Brain microvascular endothelial cell (primary cell): ENCODE data around the gene VPS11.

ENCODE experiments used
- DNase-seq: peaks from one replicate; pipeline ENCODE4 v3.0.0-alpha.2; 2020
- H3K27ac ChIP-seq: fragments of 250-450 bp; sonication (Bioruptor Pico); 2 replicates; pipeline ENCODE4 v1.5.1; 2020; ENCODE audit warnings: mild to moderate bottlenecking, moderate library complexity
- H3K27me3 ChIP-seq: fragments of 250-450 bp; sonication (Bioruptor Pico); replicated peaks from 2 replicates; pipeline ENCODE4 v1.5.1; 2020; ENCODE audit warnings: mild to moderate bottlenecking
- H3K36me3 ChIP-seq: fragments of 250-450 bp; sonication (Bioruptor Pico); replicated peaks from 2 replicates; pipeline ENCODE4 v1.5.1; 2020; ENCODE audit warnings: mild to moderate bottlenecking
- H3K4me3 ChIP-seq: 2 replicates; pipeline ENCODE4 v1.5.1; 2011; ENCODE audit warnings: low read depth, mild to moderate bottlenecking, control low read depth, low read length, moderate library complexity
- CTCF ChIP-seq: IDR thresholded peaks from 2 replicates; pipeline ENCODE4 v1.5.1; 2011; ENCODE audit warnings: low read depth, mild to moderate bottlenecking, moderate library complexity, low read length, control low read depth, inconsistent platforms; ENCODE audit errors: missing control alignments
- in situ Hi-C: cut with HindIII; loops from 2 replicates; pipeline ENCODE4 v1.10.0; 2017; ENCODE audit warnings: low sequenced_read_pairs, low pct_ligation_motif_present

The VPS11 gene

GRCh38 chr11:119067371-119068222 is at the start of gene VPS11:
Gene VPS11 (plus strand): TSS chr11:119067818. CDS start chr11:119067824, 6 bp downstream.
- no peaks in the 10 kb centered on the region for H3K27me3 ChIP-seq
- no peak for TF ChIP-seq CTCF
- in situ Hi-C loops: no loop called here
- peak within 1 kb of the TSS; percentile 63 for H3K27ac ChIP-seq
- H3K4me3 ChIP-seq: peak within 1 kb of the TSS; percentile 96
- H3K36me3 ChIP-seq: peaks cover 18% of the 10 kb centered on the region
- DNase-seq: peak; percentile 95

- Histone ChIP-seq H3K36me3 (peaks cover 41% of the 10 kb centered on the region), H3K4me3 (peak within 1 kb of the TSS; percentile 97), H3K27ac (peak within 1 kb of the TSS; percentile 75), H3K27me3 (no peaks in the 10 kb centered on the region)
- DNase-seq: peak; percentile 93
- in situ Hi-C loops: no loop called here
- no peak for TF ChIP-seq CTCF
Measured at GRCh38 chr11:119018074-119018938, 49.3 kb upstream of the VPS11 start, which contains the start of the genes RPS25 and TRAPPC4. Gene RPS25 (minus strand): TSS chr11:119018343. CDS start chr11:119018284, 59 bp downstream. Gene TRAPPC4 (plus strand): TSS chr11:119018766. CDS start chr11:119018796, 30 bp downstream.

GRCh38 chr11:119019996-119020395 is 47.6 kb upstream of the VPS11 start:
- Histone ChIP-seq H3K27ac (no peak overlapping the region), H3K36me3 (peaks cover 37% of the 10 kb centered on the region), H3K27me3 (no peaks in the 10 kb centered on the region), H3K4me3 (peak overlapping the region; percentile 97)
- in situ Hi-C loops: no loop called here
- no peak for TF ChIP-seq CTCF
- no peak for DNase-seq

GRCh38 chr11:119021631-119022030 is 46.0 kb upstream of the VPS11 start:
- Histone ChIP-seq H3K27me3 (no peaks in the 10 kb centered on the region), H3K4me3 (no peak overlapping the region), H3K27ac (no peak overlapping the region), H3K36me3 (peaks cover 27% of the 10 kb centered on the region)
- no peak for DNase-seq
- TF ChIP-seq CTCF: no peak
- in situ Hi-C loops: no loop called here

- no peak for TF ChIP-seq CTCF
- in situ Hi-C loops: no loop called here
- DNase-seq: peak; percentile 60
- Histone ChIP-seq H3K36me3 (peaks cover 22% of the 10 kb centered on the region), H3K27me3 (no peaks in the 10 kb centered on the region), H3K4me3 (no peak overlapping the region), H3K27ac (peak overlapping the region; percentile 0)
Measured at GRCh38 chr11:119023741-119024140, 43.9 kb upstream of the VPS11 start.
